Activated T-cell treated with anti-CD3 and anti-CD28 coated beads for 1 hour (primary cell): ENCODE data around the gene MPC1.
"Not testable (repeated sequence)": the region's sequence is repeated elsewhere in the genome, so short reads cannot be mapped to it uniquely, and the experiment has no call there.

Experiments used
- DNase-seq: peaks from one replicate; pipeline ENCODE4 v3.0.0-alpha.2; 2020; ENCODE audit warnings: low read depth

The MPC1 gene

DNA sequence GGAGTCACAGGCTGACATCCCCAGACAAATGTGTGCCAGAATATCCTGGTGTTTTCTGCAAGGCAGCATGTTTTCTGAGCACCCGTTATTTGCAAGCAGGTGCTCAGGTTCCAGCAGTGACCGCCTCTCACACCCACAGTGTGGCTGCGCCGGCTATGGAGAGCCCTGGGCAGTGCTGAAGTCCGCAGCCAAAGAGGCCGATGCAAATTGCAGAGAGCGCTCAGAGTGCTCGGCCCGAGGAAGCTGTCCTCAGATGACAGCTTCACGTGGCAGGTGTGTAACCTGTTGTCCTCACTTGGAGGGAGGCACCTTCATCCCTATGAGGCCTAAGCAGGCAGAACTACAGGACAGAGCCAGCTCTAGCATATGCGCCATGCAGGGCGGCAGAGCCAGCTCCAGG is 23.5 kb upstream of the MPC1 start:
- no peak for DNase-seq

DNA sequence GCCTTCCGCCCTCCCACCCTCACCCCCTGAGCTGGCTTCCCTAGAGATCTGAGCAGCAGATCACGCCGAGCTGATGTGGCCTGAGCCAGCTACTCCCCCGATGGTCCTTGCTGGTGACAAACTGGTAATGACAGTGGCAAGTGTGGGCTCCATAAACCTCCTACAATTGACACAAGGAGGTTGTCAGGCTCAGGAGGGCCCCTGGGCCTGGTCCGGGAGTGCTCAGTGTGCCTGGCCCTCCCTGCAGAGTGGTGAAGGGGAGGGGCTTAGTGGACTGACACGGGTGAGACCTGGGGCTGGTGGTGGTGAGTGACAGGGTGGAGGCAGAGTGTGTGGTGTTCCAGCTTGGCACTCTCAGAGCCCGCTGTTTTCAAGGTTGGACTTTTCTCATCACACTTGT is 22.6 kb upstream of the MPC1 start:
- DNase-seq = no peak

DNA sequence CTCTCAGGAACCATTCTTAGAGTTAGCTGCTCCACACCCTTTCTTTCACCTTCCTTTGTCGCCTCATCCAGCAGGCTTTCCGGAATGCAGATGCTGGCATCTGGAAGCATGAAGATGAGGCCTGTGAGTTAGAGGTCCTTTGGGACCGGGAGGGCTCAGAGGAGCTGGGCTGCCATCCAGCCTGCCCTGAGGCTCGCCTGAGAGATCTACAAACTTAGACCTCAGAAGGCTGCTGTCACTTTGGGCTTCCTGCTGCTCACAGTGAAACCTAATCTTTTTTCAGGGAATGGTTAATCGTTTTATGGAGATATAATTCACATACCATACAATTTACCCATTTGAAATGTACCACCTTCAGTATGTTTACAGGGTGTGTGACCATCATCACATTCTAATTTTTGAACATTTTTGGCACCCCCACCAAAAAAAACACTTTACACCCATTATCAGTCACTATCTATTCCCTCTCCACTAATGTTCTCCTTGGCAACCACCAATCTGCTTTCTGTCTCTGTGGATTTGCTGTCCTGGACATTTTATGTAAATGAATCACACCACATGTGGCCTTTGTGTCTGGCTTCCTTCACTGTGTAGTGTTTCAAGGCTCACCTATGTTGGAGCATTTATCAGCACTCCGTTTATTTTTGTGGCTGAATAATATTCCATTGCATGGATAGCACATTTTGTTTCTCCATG is 20.0 kb upstream of the MPC1 start:
- DNase-seq = no peak

DNA sequence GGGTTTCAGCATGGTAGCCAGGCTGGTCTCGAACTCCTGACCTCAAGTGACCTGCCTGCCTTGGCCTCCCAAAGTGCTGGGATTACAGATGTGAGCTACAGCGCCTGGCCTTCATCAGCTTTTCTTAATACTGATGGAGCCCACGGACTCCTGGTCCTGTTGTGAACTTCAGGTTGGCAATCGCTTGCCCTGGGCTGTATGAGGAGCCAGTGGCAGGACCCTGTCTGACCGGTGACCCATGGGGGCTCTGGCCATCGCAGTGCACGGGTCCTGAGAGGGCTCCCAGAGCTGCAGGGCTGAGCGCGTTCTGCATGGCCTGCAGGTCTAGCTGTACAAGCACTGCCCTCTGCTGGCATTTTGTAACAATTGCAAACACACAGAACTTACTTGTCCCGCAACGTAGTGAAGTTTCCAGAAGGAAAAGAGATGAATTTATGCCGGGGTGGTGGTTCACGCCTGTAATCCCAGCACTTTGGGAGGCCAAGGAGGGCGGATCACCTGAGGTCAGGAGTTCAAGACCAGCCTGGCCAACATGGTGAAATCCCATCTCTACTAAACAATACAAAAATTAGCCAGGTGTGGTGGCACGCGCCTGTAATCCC is 18.0 kb upstream of the MPC1 start:
- DNase-seq = not testable (repeated sequence)

DNA sequence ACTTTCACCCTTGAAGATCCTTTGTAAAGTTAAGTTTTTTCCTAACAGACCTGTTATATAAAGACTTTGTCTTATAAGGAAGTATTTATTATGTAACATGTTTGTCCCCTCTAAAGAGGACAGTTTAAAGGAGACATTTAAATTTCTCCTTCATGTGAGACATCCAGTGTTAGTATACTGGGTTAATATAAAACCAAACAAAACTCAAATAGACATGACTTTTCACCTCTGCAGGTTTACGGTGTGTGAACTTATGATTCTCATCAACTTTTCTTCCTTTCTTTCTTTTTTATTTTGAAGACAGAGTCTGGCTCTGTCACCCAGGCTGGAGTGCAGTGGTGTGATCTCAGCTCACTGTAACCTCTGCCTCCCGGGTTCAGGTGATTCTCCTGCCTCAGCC is 17.4 kb upstream of the MPC1 start:
- DNase-seq = no peak

DNA sequence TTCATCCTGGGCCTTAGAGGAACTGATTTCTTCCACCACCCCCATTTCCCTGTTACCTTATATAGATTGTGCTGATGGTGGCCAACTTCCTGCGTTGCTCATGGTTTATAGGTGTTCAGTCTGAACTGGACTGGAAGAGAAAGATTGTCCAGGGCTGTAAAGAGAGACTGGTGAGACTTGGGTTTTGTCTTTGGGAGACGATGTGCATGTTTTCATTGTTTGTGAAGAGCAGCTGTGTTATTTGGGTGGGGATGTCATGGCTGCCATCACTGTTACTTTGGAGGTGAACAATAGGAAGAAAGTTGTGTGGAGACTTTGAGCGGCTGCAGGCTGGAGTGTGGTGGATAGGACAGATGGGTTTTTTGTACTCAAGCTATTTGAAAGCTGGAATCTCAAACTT is 15.6 kb upstream of the MPC1 start:
- DNase-seq = no peak

DNA sequence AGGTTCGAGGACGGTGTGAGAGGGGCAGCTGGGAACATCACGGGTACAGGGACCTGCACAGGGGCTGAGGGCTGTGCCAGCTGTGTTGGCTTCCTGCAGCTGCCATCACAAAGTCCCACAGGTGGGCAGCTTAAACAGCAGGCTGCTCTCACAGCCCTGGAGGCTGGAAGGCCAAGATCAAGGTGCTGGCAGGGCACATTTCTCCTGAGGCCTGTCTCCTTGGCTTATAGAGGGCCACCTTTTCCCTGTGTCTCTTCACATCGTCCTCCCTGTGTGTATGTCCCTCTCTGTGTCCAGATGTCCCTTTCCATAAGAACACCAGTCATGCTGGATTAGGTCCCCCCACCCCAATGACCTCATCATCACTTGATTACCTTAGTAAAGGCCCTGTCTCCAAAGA is 15.1 kb upstream of the MPC1 start:
- DNase-seq = no peak

DNA sequence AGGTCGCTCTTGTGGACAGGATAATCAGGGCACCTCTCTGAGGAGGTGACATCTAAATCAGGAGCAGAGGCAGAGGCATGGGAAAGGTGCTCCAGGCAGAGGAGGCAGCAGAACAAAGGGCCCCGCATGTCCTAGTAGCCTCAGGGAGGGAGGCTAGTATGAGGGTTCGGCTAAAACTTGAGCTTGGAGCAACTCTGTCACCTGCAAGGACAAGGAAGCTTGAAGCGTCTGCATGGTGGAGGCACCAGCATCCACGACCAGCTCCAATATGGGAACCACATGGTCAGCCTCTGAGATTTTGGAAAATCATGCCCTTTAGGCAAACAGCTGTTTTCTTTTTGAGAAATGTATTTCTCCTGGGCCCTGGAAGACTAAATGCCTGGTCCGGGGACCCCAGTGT is 13.0 kb upstream of the MPC1 start:
- DNase-seq = no peak

DNA sequence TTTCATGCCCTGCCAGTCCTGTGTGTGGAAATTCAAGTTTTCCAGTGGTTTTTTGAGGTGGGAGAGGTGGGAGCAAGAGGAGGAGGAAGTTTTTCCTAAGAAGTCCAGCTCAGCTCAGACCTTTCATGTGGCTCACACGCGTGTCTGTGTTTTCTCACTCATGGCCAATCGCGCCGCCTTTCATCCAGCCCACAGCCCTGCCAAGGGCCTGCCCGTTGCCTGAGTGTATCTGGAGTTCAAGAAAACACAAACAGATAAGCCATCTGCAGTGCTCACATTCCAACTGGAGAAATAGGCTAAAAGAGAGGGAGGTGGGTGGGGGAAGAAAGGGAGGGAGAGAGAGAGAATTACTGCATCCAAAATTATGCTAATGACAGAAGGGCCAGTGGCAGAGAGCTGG is 12.6 kb upstream of the MPC1 start:
- DNase-seq = no peak

DNA sequence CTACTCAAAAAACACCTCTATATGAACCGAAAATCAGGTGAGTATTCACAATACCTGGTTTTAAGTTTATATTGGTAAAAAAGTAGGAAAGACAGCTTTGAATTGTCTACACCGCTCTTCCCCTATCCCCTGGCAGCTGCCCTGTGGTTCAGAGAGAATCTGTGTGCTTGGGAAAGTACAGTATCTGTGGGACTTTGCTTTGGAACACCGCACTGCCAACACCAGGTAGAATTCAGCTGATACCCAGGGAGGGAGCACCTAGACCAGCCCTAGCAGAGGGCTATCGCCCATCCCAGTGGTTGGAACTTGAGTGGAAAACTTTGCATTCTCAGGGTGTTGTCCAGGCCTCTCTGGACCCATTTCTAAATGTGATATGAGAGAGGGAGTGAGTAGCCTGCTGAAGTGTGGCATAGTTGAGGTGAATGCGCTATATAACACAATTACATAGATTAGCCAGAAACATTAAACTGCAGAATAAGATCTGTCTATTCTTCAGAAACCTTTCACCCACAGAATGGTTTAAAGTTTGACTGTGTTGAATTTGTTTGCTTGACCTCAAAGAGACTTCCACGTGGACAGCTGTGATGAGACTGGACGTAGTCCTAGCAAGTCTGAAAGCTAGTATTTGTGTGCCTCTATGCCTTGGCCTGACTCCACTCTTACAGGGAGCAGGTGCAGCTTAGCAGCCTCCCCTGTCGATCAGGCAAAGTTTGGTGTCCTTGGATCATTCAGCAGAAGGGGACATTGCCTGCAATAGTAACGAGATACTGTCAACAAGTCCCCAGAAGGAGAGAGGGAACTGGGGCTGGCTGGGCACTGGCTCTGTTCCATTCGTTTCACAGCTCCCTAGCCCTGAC is 11.5 kb upstream of the MPC1 start:
- DNase-seq = no peak

DNA sequence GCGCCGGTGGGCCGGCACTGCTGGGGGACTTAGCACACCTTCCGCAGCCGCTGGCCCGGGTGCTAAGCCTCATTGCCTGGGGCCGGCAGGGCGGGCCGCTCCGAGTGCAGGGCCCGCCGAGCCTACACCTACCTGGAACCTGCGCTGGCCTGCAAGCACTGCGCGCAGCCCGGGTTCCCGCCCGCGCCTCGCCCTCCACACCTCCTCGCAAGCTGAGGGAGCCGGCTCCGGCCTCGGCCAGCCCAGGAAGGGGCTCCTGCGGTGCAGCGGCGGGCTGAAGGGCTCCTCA is 10.7 kb upstream of the MPC1 start:
- DNase-seq = no peak

DNA sequence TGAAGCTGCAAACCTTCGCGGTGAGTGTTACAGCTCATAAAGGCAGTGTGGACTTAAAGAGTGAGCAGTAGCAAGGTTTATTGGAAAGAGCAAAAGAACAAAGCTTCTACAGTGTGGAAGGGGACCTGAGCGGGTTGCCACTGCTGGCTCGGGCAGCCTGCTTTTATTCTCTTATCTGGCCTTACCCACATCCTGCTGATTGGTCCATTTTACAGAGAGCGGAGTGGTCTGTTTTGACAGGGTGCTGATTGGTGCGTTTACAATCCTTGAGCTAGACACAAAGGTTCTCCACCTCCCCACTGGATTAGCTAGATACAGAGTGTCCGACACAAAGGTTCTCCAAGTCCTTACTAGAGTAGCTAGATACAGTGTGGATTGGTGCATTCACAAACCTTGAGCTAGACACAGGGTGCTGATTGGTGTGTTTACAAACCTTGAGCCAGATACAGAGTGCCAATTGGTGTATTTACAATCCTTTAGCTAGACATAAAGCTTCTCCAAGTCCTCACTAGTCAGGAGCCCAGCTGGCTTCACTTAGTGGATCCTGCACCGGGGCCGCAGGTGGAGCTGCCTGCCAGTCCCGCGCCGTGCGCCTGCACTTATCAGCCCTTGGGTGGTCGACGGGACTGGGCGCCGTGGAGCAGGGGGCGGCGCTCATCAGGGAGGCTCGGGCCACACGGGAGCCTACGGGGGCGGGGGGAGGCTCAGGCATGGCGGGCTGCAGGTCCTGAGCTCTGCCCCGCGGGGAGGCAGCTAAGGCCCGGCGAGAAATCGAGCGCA is 10.2 kb upstream of the MPC1 start:
- not testable (repeated sequence) for DNase-seq

DNA sequence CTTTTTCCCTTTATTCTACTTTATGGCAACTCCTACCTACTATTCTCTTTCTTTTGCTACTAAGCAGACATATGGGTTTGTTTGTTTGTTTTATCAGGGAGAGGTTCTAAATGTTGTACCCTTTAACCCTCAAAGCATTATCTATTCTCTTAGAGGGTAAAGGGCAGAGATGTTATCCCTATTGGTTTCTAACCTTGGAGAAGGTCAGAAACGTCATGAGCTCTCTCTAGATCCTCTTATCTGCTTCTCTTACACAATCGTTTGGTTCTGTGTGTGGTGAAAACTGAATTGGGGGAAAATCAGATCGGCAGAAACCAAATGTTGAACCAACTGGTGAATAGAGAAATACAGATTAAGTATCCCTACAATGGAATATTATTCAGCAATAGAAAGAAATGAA is 6.4 kb upstream of the MPC1 start:
- DNase-seq = no peak

DNA sequence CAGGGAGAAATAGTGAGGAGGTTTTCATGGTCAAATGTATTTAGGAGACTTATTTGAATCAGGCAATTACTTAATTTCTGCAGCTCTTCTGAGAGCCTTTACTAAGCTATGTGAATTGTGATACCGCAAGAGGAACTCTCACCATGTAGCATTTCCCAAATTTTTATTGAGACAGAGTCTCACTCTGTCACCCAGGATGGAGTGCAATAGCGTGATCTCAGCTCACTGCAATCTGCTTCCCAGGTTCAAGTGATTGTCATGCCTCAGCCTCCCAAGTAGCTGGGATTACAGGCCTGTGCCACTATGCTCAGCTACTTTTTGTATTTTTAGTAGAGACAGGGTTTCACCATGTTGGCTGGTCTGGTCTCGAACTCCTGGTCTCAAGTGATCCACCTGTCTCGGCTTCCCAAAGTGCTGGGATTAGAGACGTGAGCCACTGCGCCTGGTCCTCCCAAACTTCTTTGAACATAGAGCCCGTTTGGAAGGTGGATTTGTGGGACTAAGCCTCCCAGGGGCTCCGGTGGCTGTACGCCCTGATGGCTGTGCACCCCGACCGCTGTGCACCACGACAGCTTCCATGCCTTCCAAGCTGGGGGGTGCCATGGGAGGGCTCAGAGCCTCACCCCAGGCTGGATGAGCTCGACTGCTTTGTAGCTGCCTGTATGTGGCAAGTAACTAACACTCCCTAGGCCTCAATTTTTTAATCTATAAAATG is 5.7 kb upstream of the MPC1 start:
- no peak for DNase-seq

DNA sequence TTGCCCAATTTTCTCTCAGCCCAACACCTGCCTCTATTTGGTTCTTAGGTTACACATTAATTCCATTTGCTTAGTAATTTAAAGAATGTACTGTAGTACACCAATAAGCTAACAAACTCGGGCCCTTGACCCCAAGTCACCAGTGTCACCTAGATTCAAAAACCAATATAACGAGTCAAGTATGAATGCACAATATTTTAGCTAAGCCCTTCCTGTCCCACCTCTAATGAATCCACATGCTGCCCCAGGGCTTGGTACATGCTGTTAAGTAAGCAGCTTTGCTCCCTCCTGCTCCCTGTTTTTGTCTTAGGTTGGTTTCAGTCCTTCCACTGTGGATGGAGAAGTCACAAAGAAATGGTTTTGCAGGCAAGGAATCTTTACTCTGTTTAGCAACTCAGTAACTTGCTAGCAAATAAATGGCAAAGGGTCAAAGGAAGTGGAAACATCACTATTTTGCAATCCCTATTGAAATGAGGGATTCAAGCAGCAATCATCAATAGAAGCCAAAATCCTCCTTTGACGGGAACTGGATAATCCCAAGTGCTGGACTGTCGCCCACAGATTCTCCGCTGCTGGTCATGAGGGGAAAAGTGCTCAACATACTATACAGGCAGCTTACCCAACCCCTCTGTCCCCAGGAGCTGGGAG is 5.0 kb upstream of the MPC1 start:
- DNase-seq = no peak

DNA sequence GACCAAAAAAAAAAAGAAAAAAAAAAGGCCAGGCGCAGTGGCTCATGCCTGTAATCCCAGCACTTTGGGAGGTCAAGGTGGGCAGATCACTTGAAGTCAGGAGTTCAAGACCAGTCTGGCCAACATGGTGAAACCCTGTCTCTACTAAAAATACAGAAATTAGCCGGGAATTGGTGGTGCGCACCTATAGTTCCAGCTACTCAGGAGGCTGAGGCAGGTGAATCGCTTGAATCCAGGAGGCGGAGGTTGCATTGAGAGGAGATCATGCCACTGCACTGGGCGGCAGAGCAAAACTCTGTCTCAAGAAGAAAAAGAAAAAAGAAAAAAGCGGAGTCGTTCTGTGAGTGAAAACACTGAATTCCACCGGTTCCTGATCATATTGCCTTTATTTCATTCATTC is 4.4 kb upstream of the MPC1 start:
- not testable (repeated sequence) for DNase-seq

DNA sequence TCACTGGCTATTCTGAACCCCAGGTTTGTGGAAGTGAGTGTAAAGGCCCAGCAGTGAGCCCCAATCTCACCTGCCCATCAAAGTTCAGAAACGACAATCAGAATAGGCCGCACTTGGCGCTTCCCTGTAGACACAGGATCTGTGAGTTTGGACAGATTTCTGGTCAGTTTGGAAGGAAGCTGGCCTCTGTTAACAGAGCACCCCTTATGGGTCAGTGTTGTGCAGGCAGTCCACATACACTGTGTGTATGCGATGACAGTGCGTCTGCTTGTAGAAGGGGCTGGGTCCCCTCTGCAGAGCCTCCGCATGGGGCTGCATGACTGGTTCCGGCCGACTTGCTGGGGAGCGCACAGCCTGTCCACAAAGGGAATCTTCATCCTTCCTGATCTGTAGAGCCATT is 3.4 kb upstream of the MPC1 start:
- no peak for DNase-seq

DNA sequence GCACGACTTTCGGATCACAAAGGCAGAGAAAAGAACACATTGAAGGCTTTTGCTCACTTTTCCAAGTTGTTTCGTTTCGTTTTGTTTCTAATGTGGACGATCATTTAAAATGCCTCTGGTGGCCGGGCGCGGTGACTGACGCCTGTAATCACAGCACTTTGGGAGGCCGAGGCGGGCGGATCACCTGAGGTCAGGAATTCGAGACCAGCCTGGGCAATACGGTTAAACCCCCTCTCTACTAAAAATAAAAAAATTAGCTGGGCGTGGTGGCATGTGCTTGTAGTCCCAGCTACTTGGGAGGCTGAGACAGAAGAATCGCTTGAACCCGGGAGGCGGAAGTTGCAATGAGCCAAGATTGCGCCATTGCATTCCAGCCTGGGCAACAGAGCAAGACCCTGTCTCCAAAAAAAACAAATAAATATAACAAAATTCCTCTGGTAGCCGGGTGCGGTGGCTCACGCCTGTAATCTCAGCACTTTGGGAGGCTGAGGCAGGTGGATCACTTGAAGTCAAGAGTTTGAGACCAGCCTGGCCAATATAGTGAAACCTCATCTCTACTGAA is 1.1 kb upstream of the MPC1 start:
- peak; percentile 12 for DNase-seq

DNA sequence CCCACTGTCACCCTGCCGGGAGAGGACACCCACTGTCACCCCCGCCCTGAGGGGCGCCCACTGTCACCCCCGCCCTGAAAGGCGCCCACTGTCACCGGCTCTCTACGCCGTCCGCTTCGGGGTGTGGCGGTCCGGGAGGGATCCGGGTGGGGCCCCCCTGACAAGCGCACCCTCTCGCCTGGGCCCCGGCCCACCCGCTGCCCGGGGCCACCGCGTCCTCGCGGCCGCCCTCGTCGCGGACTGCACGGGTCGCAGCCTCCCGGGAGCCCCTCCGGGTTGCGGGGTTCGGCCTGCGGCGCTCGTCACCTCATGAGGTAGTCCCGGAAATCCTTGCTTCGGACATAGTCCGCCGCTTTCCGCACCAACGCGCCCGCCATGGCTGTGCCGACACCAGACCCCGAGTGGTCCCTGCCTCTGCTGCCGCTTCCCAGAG is 224 bp downstream of the MPC1 start:
- DNase-seq = no peak

DNA sequence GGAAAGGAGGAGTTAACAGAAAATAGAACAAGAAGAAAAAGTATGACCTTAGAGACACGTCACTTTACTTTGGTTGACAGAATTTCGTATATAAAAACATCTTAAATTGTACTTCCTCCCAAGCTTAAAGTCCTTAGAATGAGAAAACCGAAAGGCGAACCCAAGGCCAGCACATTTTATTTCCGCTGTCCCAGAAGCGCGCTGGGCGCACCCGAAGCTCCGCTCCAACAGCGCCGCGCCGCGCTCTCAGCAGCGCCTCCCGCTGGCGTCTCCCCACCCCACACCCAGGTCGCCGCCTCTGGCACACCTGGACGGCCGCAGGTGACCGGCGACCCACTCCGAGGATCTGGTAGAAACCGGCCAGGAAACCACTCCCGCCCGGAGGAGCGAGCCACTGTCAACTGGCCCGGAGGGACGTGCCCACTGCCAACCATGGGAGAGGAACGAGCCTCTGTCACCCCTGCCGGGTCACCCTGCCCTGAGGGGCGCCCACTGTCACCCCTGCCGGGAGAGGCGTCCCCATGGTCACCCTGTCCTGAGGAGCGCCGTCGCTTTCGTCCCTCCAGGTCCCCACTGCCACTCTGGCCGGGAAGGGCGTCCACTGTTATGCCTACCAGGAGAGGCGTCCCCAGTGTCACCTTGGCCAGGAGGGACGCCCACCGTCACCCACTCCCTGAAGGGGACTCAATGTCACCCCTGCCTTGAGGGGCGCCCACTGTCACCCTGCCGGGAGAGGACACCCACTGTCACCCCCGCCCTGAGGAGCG is 824 bp downstream of the MPC1 start:
- peak; percentile 53 for DNase-seq

DNA sequence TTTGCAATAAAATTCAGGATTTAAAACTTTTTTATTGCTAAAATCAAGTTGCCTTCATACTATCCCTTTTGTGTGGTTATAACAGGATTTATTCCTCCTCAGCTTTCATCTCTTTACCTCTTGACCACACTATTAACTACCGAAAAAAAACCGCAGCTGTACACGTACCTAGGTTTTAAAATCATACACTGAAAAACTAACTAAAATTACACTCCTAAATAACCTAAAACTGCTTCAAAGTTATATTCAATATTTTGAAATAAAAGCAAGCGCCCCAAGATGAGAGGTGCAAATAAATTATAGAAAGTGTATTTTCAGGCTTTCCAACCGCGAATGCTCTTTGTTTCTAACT is 1.4 kb downstream of the MPC1 start:
- DNase-seq = no peak
